Nucleus accumbens (tissue), 56 donors: ENCODE measurements around the gene FAM107A.

Experiments used
- DNase-seq, 56 donors: peaks; one replicate each; lab custom pipeline; 2025; lab: John Stamatoyannopoulos, UW

FAM107A gene

GRCh38 chr3:58577269-58577821, at the start of gene FAM107A:
FAM107A (minus strand) TSS chr3:58577391; CDS start chr3:58569860, 7,531 bp downstream.
- DNase-seq, result peak in 49 of 56 donors; percentile 6 to 87 (median 44)

GRCh38 chr3:58625196-58625824, 48.1 kb upstream of the FAM107A start:
- DNase-seq, result no peak

GRCh38 chr3:58624550-58624949, 47.4 kb upstream of the FAM107A start:
- DNase-seq, result no peak

- no peak for DNase-seq
These were observed 46.8 kb upstream of the FAM107A start for GRCh38 chr3:58623961-58624360.

GRCh38 chr3:58623478-58623877, 46.3 kb upstream of the FAM107A start:
- no peak for DNase-seq

GRCh38 chr3:58622892-58623291, 45.7 kb upstream of the FAM107A start:
- DNase-seq, result no peak

GRCh38 chr3:58622436-58622835, 45.2 kb upstream of the FAM107A start:
- DNase-seq, result no peak

- no peak for DNase-seq
These were observed 44.1 kb upstream of the FAM107A start for GRCh38 chr3:58621086-58621830.

- peak in 1 of 56 donors; percentile 12 for DNase-seq
These were observed 43.2 kb upstream of the FAM107A start for GRCh38 chr3:58620421-58620820.

- DNase-seq, result no peak
These were observed 40.2 kb upstream of the FAM107A start for GRCh38 chr3:58617338-58617761.

GRCh38 chr3:58613236-58614132, 36.3 kb upstream of the FAM107A start:
- DNase-seq, result no peak

GRCh38 chr3:58612830-58613229, 35.6 kb upstream of the FAM107A start:
- no peak for DNase-seq

- DNase-seq, result no peak
These were observed 32.8 kb upstream of the FAM107A start for GRCh38 chr3:58609990-58610389.

GRCh38 chr3:58608648-58609047, 31.5 kb upstream of the FAM107A start:
- DNase-seq, result peak in 30 of 56 donors; percentile 6 to 70 (median 28)

GRCh38 chr3:58607816-58608215, 30.6 kb upstream of the FAM107A start:
- no peak for DNase-seq

- no peak for DNase-seq
These were observed 29.5 kb upstream of the FAM107A start for GRCh38 chr3:58606693-58607092.

- DNase-seq, result peak in 22 of 56 donors; percentile 9 to 67 (median 41)
These were observed 26.8 kb upstream of the FAM107A start for GRCh38 chr3:58604031-58604430.

GRCh38 chr3:58603606-58604005, 26.4 kb upstream of the FAM107A start:
- DNase-seq, result peak in 21 of 56 donors; percentile 8 to 70 (median 42)

- DNase-seq, result no peak
These were observed 20.6 kb upstream of the FAM107A start for GRCh38 chr3:58597770-58598310.

- DNase-seq, result no peak
These were observed 19.8 kb upstream of the FAM107A start for GRCh38 chr3:58596834-58597518.
